OCI-LY7 (cell line): ENCODE measurements around the gene PHF21B. TPM values are rescaled to one million over a fixed set of nuclear protein-coding genes. Genes with fewer than 3 reads are reported as not detected.

ENCODE experiments used
- BruUV-seq: library from RNA; stranded (reverse); fragments of 400-500 nt; replicated peaks from 2 replicates; lab custom pipeline; 2021; lab: Mats Ljungman, UMichigan
- CTCF ChIA-PET: fragments of 300-600 bp; sonication (Branson Sonifier 250); formaldehyde crosslinking; loops from one replicate; lab custom pipeline; 2022; ENCODE audit warnings: antibody characterized with exemption; ENCODE audit not compliant: unreplicated experiment; lab: Charles Lee
- POLR2A ChIA-PET: fragments of 300-600 bp; sonication (Branson Sonifier 250); formaldehyde crosslinking; loops from one replicate; lab custom pipeline; 2022; ENCODE audit warnings: antibody characterized with exemption; lab: Charles Lee
- DNase-seq: peaks from one replicate; pipeline ENCODE4 v3.0.0-alpha.2; 2015; ENCODE audit warnings: low spot score
- H2AFZ ChIP-seq: fragments of 200-600 bp; sonication (generic), shearing (Covaris generic); 2 replicates; pipeline ENCODE4 v1.6.1; 2014; ENCODE audit warnings: mild to moderate bottlenecking, antibody characterized with exemption, low read length, moderate library complexity
- H3K27ac ChIP-seq: fragments of 200-600 bp; sonication (generic); 2 replicates; pipeline ENCODE4 v1.5.1; 2014; ENCODE audit warnings: mixed run types, low read depth, mild to moderate bottlenecking, moderate library complexity, low read length, inconsistent platforms; ENCODE audit not compliant: poor library complexity, severe bottlenecking
- H3K36me3 ChIP-seq: fragments of 200-600 bp; sonication (generic); 2 replicates; pipeline ENCODE4 v1.6.1; 2014; ENCODE audit warnings: mild to moderate bottlenecking, antibody characterized with exemption, low read length, moderate library complexity, mixed read lengths; ENCODE audit not compliant: insufficient read depth
- H3K4me1 ChIP-seq: fragments of 200-600 bp; sonication (generic); 2 replicates; pipeline ENCODE4 v1.5.1; 2014; ENCODE audit warnings: mild to moderate bottlenecking, low read length; ENCODE audit not compliant: insufficient read depth, poor library complexity, severe bottlenecking
- H3K4me2 ChIP-seq: fragments of 200-600 bp; sonication (generic); 2 replicates; pipeline ENCODE4 v1.6.1; 2014; ENCODE audit warnings: mild to moderate bottlenecking, low read length
- H3K4me3 ChIP-seq: fragments of 200-600 bp; sonication (generic); 2 replicates; pipeline ENCODE4 v1.5.1; 2014; ENCODE audit warnings: mild to moderate bottlenecking, low read depth, low read length; ENCODE audit not compliant: poor library complexity, severe bottlenecking
- H3K79me2 ChIP-seq: fragments of 200-600 bp; sonication (generic); 2 replicates; pipeline ENCODE4 v1.6.1; 2016; ENCODE audit warnings: low read depth, mild to moderate bottlenecking, low read length, moderate library complexity, mixed read lengths; ENCODE audit not compliant: insufficient read depth
- H3K9me2 ChIP-seq: fragments of 200-600 bp; sonication (generic); 2 replicates; pipeline ENCODE4 v1.6.1; 2016; ENCODE audit warnings: mild to moderate bottlenecking, low read length, mixed read lengths; ENCODE audit not compliant: insufficient read depth
- H3K9me3 ChIP-seq: fragments of 200-600 bp; sonication (generic); 2 replicates; pipeline ENCODE4 v1.6.1; 2014; ENCODE audit warnings: mild to moderate bottlenecking, mixed run types, low read length, mixed read lengths
- H4K20me1 ChIP-seq: fragments of 200-600 bp; sonication (generic); 2 replicates; pipeline ENCODE4 v1.6.1; 2014; ENCODE audit warnings: mild to moderate bottlenecking, antibody characterized with exemption, low read length, moderate library complexity, mixed read lengths; ENCODE audit not compliant: insufficient read depth
- EZH2phosphoT487 ChIP-seq: fragments of 200-600 bp; sonication (generic); IDR thresholded peaks from 2 replicates; pipeline ENCODE4 v1.6.1; 2018; ENCODE audit warnings: low read depth, borderline replicate concordance, mild to moderate bottlenecking, mixed run types, antibody characterized with exemption, low read length, moderate library complexity, mixed read lengths
- intact Hi-C: fragments of 100-400 bp; cut with micrococcal nuclease; formaldehyde crosslinking; loops from one replicate; pipeline ENCODE4 v1.10.0; 2022; ENCODE audit not compliant: unreplicated experiment
- total RNA-seq, 2 experiments: library from RNA; depleted of rRNA in 1 of 2; stranded (reverse); fragments of >200 nt in 1 of 2; shearing (Covaris generic) in 1 of 2; gene quantifications; 2 replicates each; pipeline ENCODE4 v1.2.3, GENCODE V29; 2014 to 2022
- TF ChIP-seq, protein P1 (sequence below): fragments of 200-600 bp; sonication (generic); conservative IDR thresholded peaks from 2 replicates; pipeline ENCODE4 v1.5.1; 2014; ENCODE audit warnings: mild to moderate bottlenecking, antibody characterized with exemption, low read length, moderate library complexity, mixed read lengths

PHF21B gene
- total RNA-seq, 2 experiments from 2014 or later: 9.4 to 12.4 TPM

DNA sequence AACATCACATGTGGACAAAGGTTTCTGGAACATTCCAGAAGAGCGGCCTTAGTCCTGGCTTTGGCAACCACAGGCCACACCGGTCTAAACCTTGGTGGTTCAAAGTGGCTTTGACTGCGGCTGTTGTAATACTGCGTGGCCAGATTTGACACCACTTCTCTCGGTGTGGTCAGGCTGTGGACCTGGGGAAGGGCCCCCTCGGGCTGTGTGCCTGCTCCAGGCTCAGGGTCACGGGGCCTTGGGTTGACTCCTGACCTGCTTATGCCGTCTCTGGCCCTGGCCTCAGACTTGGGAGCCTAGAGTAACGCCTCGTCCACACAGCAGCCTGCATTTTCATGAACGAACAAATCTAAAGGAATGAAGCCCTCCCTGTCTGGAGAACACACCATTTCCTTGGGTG is 118.0 kb downstream of the PHF21B start:
- no peak overlapping the region for H3K27ac ChIP-seq
- H2AFZ ChIP-seq: no peak overlapping the region
- H4K20me1 ChIP-seq: no peaks in the 10 kb centered on the region
- TF ChIP-seq, protein P1, sequence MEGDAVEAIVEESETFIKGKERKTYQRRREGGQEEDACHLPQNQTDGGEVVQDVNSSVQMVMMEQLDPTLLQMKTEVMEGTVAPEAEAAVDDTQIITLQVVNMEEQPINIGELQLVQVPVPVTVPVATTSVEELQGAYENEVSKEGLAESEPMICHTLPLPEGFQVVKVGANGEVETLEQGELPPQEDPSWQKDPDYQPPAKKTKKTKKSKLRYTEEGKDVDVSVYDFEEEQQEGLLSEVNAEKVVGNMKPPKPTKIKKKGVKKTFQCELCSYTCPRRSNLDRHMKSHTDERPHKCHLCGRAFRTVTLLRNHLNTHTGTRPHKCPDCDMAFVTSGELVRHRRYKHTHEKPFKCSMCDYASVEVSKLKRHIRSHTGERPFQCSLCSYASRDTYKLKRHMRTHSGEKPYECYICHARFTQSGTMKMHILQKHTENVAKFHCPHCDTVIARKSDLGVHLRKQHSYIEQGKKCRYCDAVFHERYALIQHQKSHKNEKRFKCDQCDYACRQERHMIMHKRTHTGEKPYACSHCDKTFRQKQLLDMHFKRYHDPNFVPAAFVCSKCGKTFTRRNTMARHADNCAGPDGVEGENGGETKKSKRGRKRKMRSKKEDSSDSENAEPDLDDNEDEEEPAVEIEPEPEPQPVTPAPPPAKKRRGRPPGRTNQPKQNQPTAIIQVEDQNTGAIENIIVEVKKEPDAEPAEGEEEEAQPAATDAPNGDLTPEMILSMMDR: no peak
- no peak for TF ChIP-seq EZH2phosphoT487
- no TSS peak for BruUV-seq
- POLR2A ChIA-PET: no interaction called here
- intact Hi-C loops: no loop called here
- no peaks in the 10 kb centered on the region for H3K9me2 ChIP-seq
- no peak overlapping the region for H3K4me2 ChIP-seq
- no peak for DNase-seq
- no peak overlapping the region for H3K4me3 ChIP-seq
- CTCF ChIA-PET: no interaction called here
- H3K36me3 ChIP-seq: no peaks in the 10 kb centered on the region
- no peaks in the 10 kb centered on the region for H3K4me1 ChIP-seq
- no peaks in the 10 kb centered on the region for H3K79me2 ChIP-seq
- H3K9me3 ChIP-seq: no peaks in the 10 kb centered on the region

DNA sequence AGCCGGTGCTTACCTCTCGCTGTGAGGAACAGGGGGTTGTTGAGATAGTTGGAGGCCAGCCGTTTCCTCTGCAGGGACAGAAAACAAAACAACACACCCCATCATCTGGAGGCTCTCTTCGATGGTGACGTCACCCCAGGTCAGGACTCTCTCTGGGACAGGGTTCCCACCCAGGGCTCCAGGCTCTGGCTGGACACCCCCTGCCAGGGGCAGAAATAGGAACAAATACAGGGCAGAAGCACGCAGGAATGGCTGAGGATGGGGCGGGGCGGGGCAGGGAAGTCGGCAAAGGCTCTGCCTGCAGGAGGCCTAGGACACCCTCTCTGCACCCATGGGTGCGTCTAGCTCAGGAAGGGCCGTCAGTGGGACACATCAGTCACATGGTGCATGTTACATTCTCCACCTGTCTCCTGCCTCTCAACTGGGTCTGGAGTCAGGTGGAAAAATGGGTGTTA is 118.5 kb downstream of the PHF21B start:
- no TSS peak for BruUV-seq
- H4K20me1 ChIP-seq: no peaks in the 10 kb centered on the region
- DNase-seq: no peak
- TF ChIP-seq, protein P1: no peak
- TF ChIP-seq EZH2phosphoT487: no peak
- H3K4me2 ChIP-seq: no peak overlapping the region
- H3K9me3 ChIP-seq: no peaks in the 10 kb centered on the region
- H3K36me3 ChIP-seq: no peaks in the 10 kb centered on the region
- H3K27ac ChIP-seq: no peak overlapping the region
- no peak overlapping the region for H2AFZ ChIP-seq
- H3K4me3 ChIP-seq: no peak overlapping the region
- ChIA-PET POLR2A (no interaction called here), CTCF (no interaction called here)
- H3K4me1 ChIP-seq: no peaks in the 10 kb centered on the region
- H3K9me2 ChIP-seq: no peaks in the 10 kb centered on the region
- intact Hi-C loops: no loop called here
- H3K79me2 ChIP-seq: no peaks in the 10 kb centered on the region

DNA sequence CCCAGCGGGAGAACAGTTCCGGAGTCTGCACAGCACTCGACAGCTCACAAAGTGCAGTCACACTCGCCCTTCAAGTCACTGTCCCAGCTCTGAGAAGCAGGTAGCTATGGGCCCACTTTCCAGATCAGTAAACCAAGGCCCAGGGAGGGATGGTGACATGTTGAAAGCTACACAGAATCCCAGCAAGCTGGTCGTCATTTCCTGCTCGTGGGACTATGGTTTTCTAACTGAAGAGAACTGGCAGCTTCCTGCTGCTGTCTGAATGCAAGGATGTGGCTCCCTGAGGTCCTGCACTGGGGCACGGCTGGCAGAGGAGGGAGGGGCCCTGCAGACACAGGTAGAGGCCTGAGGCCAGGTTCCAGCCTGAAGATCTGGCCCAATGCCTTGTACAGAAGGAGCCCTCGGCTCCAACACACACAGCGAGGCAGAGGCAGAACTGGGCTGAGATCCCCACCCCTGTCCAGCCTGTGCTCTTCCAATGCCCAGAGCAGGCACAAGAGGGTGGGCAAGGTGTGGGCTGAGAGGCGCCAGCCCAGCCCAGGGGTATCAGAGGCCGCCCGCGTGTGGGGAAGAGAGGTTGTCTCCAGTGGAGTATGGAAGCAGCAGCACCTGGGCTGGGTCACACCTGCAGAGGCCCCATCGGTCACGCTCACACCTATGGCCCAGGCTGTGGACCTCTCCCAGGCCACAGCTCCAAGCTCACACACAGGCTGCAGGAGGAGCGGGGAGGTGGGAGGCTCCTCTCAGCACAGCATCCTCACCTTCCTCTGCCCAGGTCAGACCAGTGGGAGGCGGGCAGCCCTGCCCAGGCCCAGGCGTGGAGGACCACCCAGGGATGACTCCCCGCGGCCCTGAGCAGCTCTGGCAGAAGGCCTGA is 119.2 kb downstream of the PHF21B start:
- Histone ChIP-seq H3K4me2 (no peak overlapping the region), H3K9me2 (no peaks in the 10 kb centered on the region), H3K4me1 (no peaks in the 10 kb centered on the region), H3K9me3 (no peaks in the 10 kb centered on the region), H3K4me3 (no peak overlapping the region), H2AFZ (no peak overlapping the region), H4K20me1 (no peaks in the 10 kb centered on the region), H3K36me3 (no peaks in the 10 kb centered on the region), H3K27ac (no peak overlapping the region), H3K79me2 (no peaks in the 10 kb centered on the region)
- BruUV-seq: no TSS peak
- ChIA-PET POLR2A (no interaction called here), CTCF (no interaction called here)
- intact Hi-C loops: no loop called here
- no peak for TF ChIP-seq EZH2phosphoT487
- TF ChIP-seq, protein P1: no peak
- DNase-seq: no peak
